Gastroesophageal sphincter (tissue), 3 donors: ENCODE results near the gene PPARGC1A.

Experiments used
- EP300 ChIP-seq: sonication (generic); formaldehyde crosslinking; IDR thresholded peaks from one replicate; pipeline ENCODE4 v1.6.1; 2017; ENCODE audit warnings: antibody characterized with exemption, mild to moderate bottlenecking
- POLR2AphosphoS5 ChIP-seq: sonication (generic); formaldehyde crosslinking; IDR thresholded peaks from one replicate; pipeline ENCODE4 v1.6.1; 2017; ENCODE audit warnings: antibody characterized with exemption
- TF ChIP-seq, protein P1 (sequence below), 4 experiments: fragments of 200-600 bp in 2 of 4; fragments of 450-650 bp in 2 of 4; sonication (generic) in 1 of 4; IDR thresholded peaks; one replicate each; pipeline ENCODE4 v1.5.1; 2017 to 2019; ENCODE audit warnings: antibody characterized with exemption in 4 of 4, mild to moderate bottlenecking in 2 of 4, moderate library complexity in 2 of 4

GRCh38 chr4:23881052-23881501 lies 8.8 kb downstream of the PPARGC1A start:
- TF ChIP-seq, protein P1, sequence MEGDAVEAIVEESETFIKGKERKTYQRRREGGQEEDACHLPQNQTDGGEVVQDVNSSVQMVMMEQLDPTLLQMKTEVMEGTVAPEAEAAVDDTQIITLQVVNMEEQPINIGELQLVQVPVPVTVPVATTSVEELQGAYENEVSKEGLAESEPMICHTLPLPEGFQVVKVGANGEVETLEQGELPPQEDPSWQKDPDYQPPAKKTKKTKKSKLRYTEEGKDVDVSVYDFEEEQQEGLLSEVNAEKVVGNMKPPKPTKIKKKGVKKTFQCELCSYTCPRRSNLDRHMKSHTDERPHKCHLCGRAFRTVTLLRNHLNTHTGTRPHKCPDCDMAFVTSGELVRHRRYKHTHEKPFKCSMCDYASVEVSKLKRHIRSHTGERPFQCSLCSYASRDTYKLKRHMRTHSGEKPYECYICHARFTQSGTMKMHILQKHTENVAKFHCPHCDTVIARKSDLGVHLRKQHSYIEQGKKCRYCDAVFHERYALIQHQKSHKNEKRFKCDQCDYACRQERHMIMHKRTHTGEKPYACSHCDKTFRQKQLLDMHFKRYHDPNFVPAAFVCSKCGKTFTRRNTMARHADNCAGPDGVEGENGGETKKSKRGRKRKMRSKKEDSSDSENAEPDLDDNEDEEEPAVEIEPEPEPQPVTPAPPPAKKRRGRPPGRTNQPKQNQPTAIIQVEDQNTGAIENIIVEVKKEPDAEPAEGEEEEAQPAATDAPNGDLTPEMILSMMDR (IDR thresholded peaks at IDR 0.05), result no peak
- TF ChIP-seq POLR2AphosphoS5, result no peak
- no peak for TF ChIP-seq EP300
